Left lung (tissue), 10 donors: ENCODE data around the gene AHI1. TPM values are rescaled to one million over a fixed set of nuclear protein-coding genes. Genes with fewer than 3 reads are reported as not detected.

Source experiments
- ATAC-seq: fragments of 200-7000 bp; cut with Tn5 transposase; one replicate; pipeline ENCODE4 v1.9.1; 2020; ENCODE audit warnings: moderate library complexity
- DNase-seq, 4 donors: peaks; one replicate each; pipeline ENCODE4 v3.0.0-alpha.2; 2013 to 2020
- H3K27ac ChIP-seq, 2 donors: fragments of 200-600 bp; sonication (generic) in 1 of 2; one replicate each; pipeline versions ENCODE4 v1.5.0 to v1.8.0; 2020 to 2021
- H3K27me3 ChIP-seq, 2 donors: fragments of 200-600 bp; sonication (generic) in 1 of 2; one replicate each; pipeline versions ENCODE4 v1.5.0 to v1.8.0; 2020 to 2021
- H3K36me3 ChIP-seq, 2 donors: fragments of 200-600 bp; sonication (generic) in 1 of 2; one replicate each; pipeline versions ENCODE4 v1.5.0 to v1.8.0; 2020 to 2021
- H3K4me1 ChIP-seq, 2 donors: fragments of 200-600 bp; one replicate each; pipeline ENCODE4 v1.8.0; 2021
- H3K4me3 ChIP-seq, 2 donors: fragments of 200-600 bp; sonication (generic) in 1 of 2; one replicate each; pipeline versions ENCODE4 v1.5.0 to v1.8.0; 2020 to 2021; ENCODE audit warnings: mild to moderate bottlenecking in 1 of 2
- H3K9me3 ChIP-seq, 2 donors: fragments of 200-600 bp; sonication (generic) in 1 of 2; one replicate each; pipeline versions ENCODE4 v1.5.0 to v1.8.0; 2020 to 2021
- intact Hi-C, 2 donors: fragments of 100-400 bp; cut with DNase I; formaldehyde crosslinking; loops; one replicate each; pipeline versions ENCODE4 v1.11.2 to v1.14.2; 2022
- microRNA-seq, 2 donors: library from miRNA; unstranded; fragments of <30 nt; microRNA quantifications; one replicate each; pipeline ENCODE4, GENCODE V29; 2019
- polyA plus RNA-seq, 6 donors: library from polyadenylated mRNA; unstranded; fragments of 120-200 nt; gene quantifications; one replicate each; pipeline ENCODE4 v1.2.1, GENCODE V29; 2013; ENCODE audit not compliant: insufficient read length in 6 of 6
- total RNA-seq, 2 donors: library from RNA; stranded (reverse); fragmentation: NEBNext Ultra II Directional; extraction: Animal tissue kit (Norgen Biotek cat#: 25700); gene quantifications; one replicate each; pipeline ENCODE4 v1.2.1, GENCODE V29; 2021
- TF ChIP-seq, protein P1 (sequence below), 2 donors: fragments of 200-600 bp; sonication (generic) in 1 of 2; IDR thresholded peaks; one replicate each; pipeline versions ENCODE4 v1.5.0 to v1.8.0; 2021; ENCODE audit warnings: antibody characterized with exemption in 2 of 2
- donor health status: DM: no; HTN: yes; CAD: no.
- donor health status: DM: no; HTN: no; CAD: no.

The AHI1 gene
- total and polyA plus RNA-seq, 8 donors = 23.7 to 65.0 (median 49.0) TPM

DNA sequence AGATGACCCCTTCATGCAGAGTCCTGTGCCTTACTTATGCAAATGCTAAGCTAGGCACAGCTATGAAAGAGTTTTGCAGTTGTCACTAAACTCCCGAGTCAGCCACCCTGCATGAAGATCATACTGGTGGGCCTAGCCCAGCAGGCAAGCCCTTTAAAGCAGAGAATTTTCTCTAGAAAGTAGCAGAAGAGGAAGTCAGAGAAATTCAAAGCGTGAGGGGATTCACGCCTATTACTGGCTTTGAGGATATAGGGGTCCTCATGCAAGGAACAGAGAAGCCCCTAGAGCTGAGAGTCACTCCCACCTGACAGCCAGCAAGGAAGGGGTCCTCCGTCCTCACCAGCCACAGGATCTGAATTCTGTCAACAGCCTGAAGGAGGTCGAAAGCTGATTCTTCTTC, 261.8 kb downstream of the AHI1 start:
- TF ChIP-seq, protein P1, sequence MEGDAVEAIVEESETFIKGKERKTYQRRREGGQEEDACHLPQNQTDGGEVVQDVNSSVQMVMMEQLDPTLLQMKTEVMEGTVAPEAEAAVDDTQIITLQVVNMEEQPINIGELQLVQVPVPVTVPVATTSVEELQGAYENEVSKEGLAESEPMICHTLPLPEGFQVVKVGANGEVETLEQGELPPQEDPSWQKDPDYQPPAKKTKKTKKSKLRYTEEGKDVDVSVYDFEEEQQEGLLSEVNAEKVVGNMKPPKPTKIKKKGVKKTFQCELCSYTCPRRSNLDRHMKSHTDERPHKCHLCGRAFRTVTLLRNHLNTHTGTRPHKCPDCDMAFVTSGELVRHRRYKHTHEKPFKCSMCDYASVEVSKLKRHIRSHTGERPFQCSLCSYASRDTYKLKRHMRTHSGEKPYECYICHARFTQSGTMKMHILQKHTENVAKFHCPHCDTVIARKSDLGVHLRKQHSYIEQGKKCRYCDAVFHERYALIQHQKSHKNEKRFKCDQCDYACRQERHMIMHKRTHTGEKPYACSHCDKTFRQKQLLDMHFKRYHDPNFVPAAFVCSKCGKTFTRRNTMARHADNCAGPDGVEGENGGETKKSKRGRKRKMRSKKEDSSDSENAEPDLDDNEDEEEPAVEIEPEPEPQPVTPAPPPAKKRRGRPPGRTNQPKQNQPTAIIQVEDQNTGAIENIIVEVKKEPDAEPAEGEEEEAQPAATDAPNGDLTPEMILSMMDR (IDR thresholded peaks at IDR 0.05) = no peak
- no peaks in the 10 kb centered on the region for H3K27me3 ChIP-seq
- no peak for DNase-seq
- ATAC-seq = no peak
- H3K27ac ChIP-seq = no peak overlapping the region
- no peak overlapping the region for H3K4me3 ChIP-seq
- H3K4me1 ChIP-seq = no peaks in the 10 kb centered on the region
- intact Hi-C loops = no loop called here
- H3K36me3 ChIP-seq = no peaks in the 10 kb centered on the region
- H3K9me3 ChIP-seq = no peaks in the 10 kb centered on the region

DNA sequence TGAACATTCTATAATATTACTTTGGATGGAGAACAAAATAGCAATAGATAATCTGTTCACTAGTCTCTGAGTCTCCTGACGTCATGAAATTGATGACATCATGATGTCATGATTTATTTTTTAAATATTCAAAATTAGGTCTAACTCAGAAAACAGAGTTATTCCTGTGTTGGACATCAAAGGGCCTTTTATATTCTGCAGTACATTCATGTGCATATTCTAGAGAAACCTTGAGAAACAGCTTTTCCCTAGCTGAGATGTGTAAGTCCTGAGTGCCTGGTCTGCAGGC, 263.1 kb downstream of the AHI1 start:
- no peak overlapping the region for H3K27ac ChIP-seq
- intact Hi-C loops = no loop called here
- H3K9me3 ChIP-seq = no peaks in the 10 kb centered on the region
- H3K4me1 ChIP-seq = no peaks in the 10 kb centered on the region
- no peaks in the 10 kb centered on the region for H3K36me3 ChIP-seq
- no peaks in the 10 kb centered on the region for H3K27me3 ChIP-seq
- no peak for DNase-seq
- ATAC-seq = no peak
- no peak overlapping the region for H3K4me3 ChIP-seq
- TF ChIP-seq, protein P1 (IDR thresholded peaks at IDR 0.05) = no peak

DNA sequence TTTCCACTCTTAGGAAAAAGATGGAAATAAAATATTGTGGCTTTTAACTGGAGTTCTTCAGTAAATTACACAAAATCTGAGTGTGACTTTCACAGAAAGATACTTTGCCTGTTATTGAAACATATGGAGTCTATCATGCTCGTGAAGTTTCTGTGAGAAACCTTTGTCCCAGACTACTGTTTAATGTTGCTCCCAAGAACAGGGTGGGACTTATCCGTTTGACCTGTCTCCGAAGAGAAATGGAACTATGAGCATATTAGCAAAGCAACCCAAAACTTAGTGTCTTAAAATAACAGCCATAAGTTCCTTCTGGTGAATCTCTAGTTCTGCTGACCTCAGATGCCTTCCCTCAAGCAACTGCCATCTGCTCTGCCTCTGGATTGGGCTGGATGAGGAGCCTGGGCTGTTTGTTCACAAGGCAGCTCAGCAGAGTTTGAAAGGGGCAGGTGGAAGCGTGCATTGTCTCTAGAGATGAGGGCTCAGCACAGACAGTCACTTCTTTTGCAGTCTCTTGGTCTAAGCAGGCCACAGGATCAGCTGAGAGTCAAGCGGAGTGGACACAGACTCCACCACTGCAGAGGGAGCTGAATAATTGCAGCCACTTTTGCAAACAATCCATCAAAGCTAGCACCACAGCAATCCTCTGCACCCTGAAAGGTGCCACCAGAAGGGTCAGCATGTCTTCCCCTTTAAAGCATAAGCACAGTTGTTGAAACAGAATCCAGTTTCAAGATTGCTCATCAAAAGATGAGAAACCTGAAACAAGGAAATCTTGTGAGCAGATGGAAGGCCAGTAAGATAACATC, 263.7 kb downstream of the AHI1 start:
- no peaks in the 10 kb centered on the region for H3K9me3 ChIP-seq
- TF ChIP-seq, protein P1 (IDR thresholded peaks at IDR 0.05) = no peak
- no peak overlapping the region for H3K27ac ChIP-seq
- intact Hi-C loops = no loop called here
- no peaks in the 10 kb centered on the region for H3K4me1 ChIP-seq
- H3K36me3 ChIP-seq = no peaks in the 10 kb centered on the region
- no peak overlapping the region for H3K4me3 ChIP-seq
- ATAC-seq (no peak), DNase-seq (no peak)
- no peaks in the 10 kb centered on the region for H3K27me3 ChIP-seq

Small RNA genes within 50 kb of the gene (microRNA-seq; reads per million reads assigned to microRNA genes)
- gene MIR548A2 = 0 reads per million in 2 donors
